ENCODE data around the gene CSRNP3. TPM values are rescaled to one million over a fixed set of nuclear protein-coding genes. Genes with fewer than 3 reads are reported as not detected.

The CSRNP3 gene
- polyA plus RNA-seq, 1 experiment: 0.25 TPM

DNA sequence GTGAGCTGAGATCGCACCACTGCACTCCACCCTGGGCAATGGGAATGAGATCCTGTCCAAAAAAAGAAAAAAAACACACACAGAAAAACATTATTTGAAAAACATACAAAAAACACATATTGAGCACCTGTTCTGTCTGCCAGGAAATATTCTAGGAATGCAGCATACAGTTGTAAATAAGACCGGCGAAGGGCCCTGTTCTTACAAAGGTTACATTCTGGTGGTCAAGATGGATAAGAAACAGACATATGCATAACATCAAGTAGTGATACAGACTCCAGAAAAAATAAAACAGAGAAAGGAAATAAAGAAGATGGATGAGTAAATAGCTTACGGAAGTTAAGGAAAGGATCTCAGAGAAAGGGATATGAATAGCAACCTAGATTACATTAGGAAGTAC is 164.8 kb downstream of the CSRNP3 start:
- TF ChIP-seq, protein P1, sequence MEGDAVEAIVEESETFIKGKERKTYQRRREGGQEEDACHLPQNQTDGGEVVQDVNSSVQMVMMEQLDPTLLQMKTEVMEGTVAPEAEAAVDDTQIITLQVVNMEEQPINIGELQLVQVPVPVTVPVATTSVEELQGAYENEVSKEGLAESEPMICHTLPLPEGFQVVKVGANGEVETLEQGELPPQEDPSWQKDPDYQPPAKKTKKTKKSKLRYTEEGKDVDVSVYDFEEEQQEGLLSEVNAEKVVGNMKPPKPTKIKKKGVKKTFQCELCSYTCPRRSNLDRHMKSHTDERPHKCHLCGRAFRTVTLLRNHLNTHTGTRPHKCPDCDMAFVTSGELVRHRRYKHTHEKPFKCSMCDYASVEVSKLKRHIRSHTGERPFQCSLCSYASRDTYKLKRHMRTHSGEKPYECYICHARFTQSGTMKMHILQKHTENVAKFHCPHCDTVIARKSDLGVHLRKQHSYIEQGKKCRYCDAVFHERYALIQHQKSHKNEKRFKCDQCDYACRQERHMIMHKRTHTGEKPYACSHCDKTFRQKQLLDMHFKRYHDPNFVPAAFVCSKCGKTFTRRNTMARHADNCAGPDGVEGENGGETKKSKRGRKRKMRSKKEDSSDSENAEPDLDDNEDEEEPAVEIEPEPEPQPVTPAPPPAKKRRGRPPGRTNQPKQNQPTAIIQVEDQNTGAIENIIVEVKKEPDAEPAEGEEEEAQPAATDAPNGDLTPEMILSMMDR (IDR thresholded peaks at IDR 0.05; ENCODE audit: low read depth, low read length): no peak
- Histone ChIP-seq H3K9me3 (ENCODE audit: control insufficient read depth, insufficient read depth, low read length) (no peaks in the 10 kb centered on the region), H3K4me3 (ENCODE audit: low read depth, low read length) (no peak overlapping the region), H3K27ac (ENCODE audit: low read depth, low read length) (no peak overlapping the region), H3K27me3 (ENCODE audit: control insufficient read depth, insufficient read depth, low read length) (no peaks in the 10 kb centered on the region)
- ChIA-PET CTCF (interaction anchor here (0.6 kb wide), 1 partner anchor 431 kb away, joined by 7 read pairs; no protein-coding TSS in a partner anchor), POLR2A (no interaction called here)
- DNase-seq (ENCODE audit: low read depth, low spot score): no peak

DNA sequence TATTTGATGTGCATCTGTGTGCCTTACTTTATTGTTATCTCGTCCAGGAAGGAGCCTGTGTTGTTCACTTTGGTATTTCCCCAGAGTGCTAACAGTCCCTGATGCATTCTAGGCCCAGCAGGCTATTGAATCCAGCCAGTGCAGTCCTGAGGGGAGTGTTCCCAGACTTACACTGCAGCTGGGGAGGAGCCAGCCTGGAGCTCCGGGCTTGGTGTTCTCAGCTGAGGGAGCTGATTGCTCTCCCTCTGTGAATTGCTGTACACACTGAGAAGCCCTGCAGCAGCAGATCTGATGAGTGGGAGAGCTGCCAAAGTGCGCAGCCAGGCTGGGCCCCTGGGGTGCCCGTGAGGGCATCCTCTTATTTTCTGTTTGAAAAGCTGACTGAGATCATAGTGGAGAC is 165.4 kb downstream of the CSRNP3 start:
- ChIA-PET CTCF (no interaction called here), POLR2A (no interaction called here)
- no peak for DNase-seq (ENCODE audit: low read depth, low spot score)
- Histone ChIP-seq H3K4me3 (ENCODE audit: low read depth, low read length) (no peak overlapping the region), H3K27me3 (ENCODE audit: control insufficient read depth, insufficient read depth, low read length) (no peaks in the 10 kb centered on the region), H3K9me3 (ENCODE audit: control insufficient read depth, insufficient read depth, low read length) (no peaks in the 10 kb centered on the region), H3K27ac (ENCODE audit: low read depth, low read length) (no peak overlapping the region)
- TF ChIP-seq, protein P1 (IDR thresholded peaks at IDR 0.05; ENCODE audit: low read depth, low read length): no peak

DNA sequence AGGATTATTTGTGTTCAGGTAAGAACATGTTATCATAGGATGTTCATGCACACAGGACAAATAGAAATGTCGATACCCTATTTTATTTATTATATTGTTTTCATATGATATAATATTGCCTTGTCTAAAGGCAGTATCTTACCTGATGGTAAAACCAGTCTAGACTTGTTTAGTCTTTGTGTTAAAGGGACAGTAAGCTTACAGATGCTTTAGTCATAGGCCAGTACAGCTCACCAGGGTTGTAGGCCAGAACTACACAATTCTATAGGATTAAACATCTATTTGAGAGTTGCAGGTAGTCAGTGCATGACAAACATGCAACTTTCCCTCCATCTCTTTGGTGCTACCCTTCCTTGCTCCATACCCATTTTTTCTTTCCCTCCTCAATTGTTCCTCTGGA is 166.0 kb downstream of the CSRNP3 start:
- CTCF ChIA-PET: no interaction called here
- H3K9me3 ChIP-seq (ENCODE audit: control insufficient read depth, insufficient read depth, low read length): no peaks in the 10 kb centered on the region
- POLR2A ChIA-PET: no interaction called here
- H3K27me3 ChIP-seq (ENCODE audit: control insufficient read depth, insufficient read depth, low read length): no peaks in the 10 kb centered on the region
- DNase-seq (ENCODE audit: low read depth, low spot score): no peak
- H3K27ac ChIP-seq (ENCODE audit: low read depth, low read length): no peak overlapping the region
- TF ChIP-seq, protein P1 (IDR thresholded peaks at IDR 0.05; ENCODE audit: low read depth, low read length): no peak
- no peak overlapping the region for H3K4me3 ChIP-seq (ENCODE audit: low read depth, low read length)

DNA sequence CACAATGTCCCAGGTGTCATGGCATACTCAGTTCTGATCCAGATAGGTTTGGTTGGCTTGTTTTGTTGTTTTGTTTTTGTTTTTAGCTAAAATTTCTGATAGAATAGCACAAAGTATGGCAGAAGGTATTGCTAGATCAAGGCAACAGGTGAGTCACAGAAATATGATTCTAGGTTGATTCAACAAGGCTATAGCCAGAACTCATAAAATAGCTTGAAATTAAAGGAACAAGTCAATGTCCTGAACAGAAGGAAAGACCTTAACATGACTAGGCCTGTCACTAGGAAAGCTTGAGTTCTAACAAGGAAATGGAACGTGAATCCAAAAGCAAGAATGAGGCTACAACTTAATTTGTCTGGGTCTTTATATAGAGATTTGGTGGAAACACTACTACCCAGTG is 167.5 kb downstream of the CSRNP3 start:
- ChIA-PET POLR2A (no interaction called here), CTCF (interaction anchor here (0.6 to 0.7 kb wide), 2 partner anchors 343 to 433 kb away, joined by 5 to 10 read pairs; no protein-coding TSS in a partner anchor)
- no peak overlapping the region for H3K4me3 ChIP-seq (ENCODE audit: low read depth, low read length)
- DNase-seq (ENCODE audit: low read depth, low spot score): no peak
- TF ChIP-seq, protein P1 (IDR thresholded peaks at IDR 0.05; ENCODE audit: low read depth, low read length): no peak
- H3K27me3 ChIP-seq (ENCODE audit: control insufficient read depth, insufficient read depth, low read length): no peaks in the 10 kb centered on the region
- no peak overlapping the region for H3K27ac ChIP-seq (ENCODE audit: low read depth, low read length)
- no peaks in the 10 kb centered on the region for H3K9me3 ChIP-seq (ENCODE audit: control insufficient read depth, insufficient read depth, low read length)

GRCh38 chr2:165637396-165637795 is 167.9 kb downstream of the CSRNP3 start:
- ChIA-PET CTCF (interaction anchor here (0.7 kb wide), 1 partner anchor 343 kb away, joined by 5 read pairs; no protein-coding TSS in a partner anchor), POLR2A (no interaction called here)
- H3K27ac ChIP-seq (ENCODE audit: low read depth, low read length): no peak overlapping the region
- no peaks in the 10 kb centered on the region for H3K27me3 ChIP-seq (ENCODE audit: control insufficient read depth, insufficient read depth, low read length)
- TF ChIP-seq, protein P1 (IDR thresholded peaks at IDR 0.05; ENCODE audit: low read depth, low read length): no peak
- H3K9me3 ChIP-seq (ENCODE audit: control insufficient read depth, insufficient read depth, low read length): no peaks in the 10 kb centered on the region
- no peak overlapping the region for H3K4me3 ChIP-seq (ENCODE audit: low read depth, low read length)
- DNase-seq (ENCODE audit: low read depth, low spot score): no peak
